Suprapubic skin (tissue), 4 donors: ENCODE measurements around the gene FBLN1.
"Not testable (repeated sequence)": the region's sequence is repeated elsewhere in the genome, so short reads cannot be mapped to it uniquely, and the experiment has no call there.

Source experiments
- CTCF ChIP-seq, 2 donors: fragments of 200-600 bp in 1 of 2; fragments of 450-650 bp in 1 of 2; sonication (generic) in 1 of 2; IDR thresholded peaks; one replicate each; pipeline ENCODE4 v1.5.1; 2016 to 2019; ENCODE audit warnings: antibody characterized with exemption in 2 of 2, mild to moderate bottlenecking in 1 of 2, moderate library complexity in 1 of 2
- POLR2A ChIP-seq, 2 donors: fragments of 450-650 bp; IDR thresholded peaks; one replicate each; pipeline ENCODE4 v1.6.1; 2017; ENCODE audit warnings: antibody characterized with exemption in 2 of 2, mild to moderate bottlenecking in 2 of 2, moderate library complexity in 2 of 2
- POLR2AphosphoS5 ChIP-seq, 3 donors: sonication (generic); formaldehyde crosslinking; IDR thresholded peaks; one replicate each; pipeline ENCODE4 v1.6.1; 2017; ENCODE audit warnings: antibody characterized with exemption in 3 of 3

- TF ChIP-seq CTCF, POLR2A, POLR2AphosphoS5 (IDR thresholded peaks at IDR 0.05): not testable (repeated sequence)
Measured at GRCh38 chr22:45494306-45494705, 8.4 kb upstream of the FBLN1 start.
